Astrocyte (in vitro differentiated cells and primary cell): Measurements from ENCODE around the gene KIFBP. TPM values are rescaled to one million over a fixed set of nuclear protein-coding genes. Genes with fewer than 3 reads are reported as not detected.
"Not testable (repeated sequence)": the region's sequence is repeated elsewhere in the genome, so short reads cannot be mapped to it uniquely, and the experiment has no call there.

Experiments
- DNase-seq: peaks from one replicate; pipeline ENCODE4 v3.0.0-alpha.2; 2010; ENCODE audit warnings: low read depth
- FAIRE-seq: peaks from 2 replicates; lab custom pipeline; 2011; peaks lifted over from hg19 to GRCh38; lab: Jason Lieb, UNC
- H2AFZ ChIP-seq: 2 replicates; pipeline ENCODE4 v1.6.0; 2012; ENCODE audit warnings: low read depth, low read length, inconsistent platforms
- H3K27ac ChIP-seq: 2 replicates; pipeline ENCODE4 v1.5.1; 2011; ENCODE audit warnings: low read depth, low read length, inconsistent platforms
- H3K27me3 ChIP-seq: 2 replicates; pipeline ENCODE4 v1.6.0; 2011; ENCODE audit warnings: low read length, inconsistent platforms; ENCODE audit not compliant: insufficient read depth
- H3K36me3 ChIP-seq: 2 replicates; pipeline ENCODE4 v1.5.1; 2011; ENCODE audit warnings: low read length, inconsistent platforms; ENCODE audit not compliant: insufficient read depth
- H3K4me1 ChIP-seq: 2 replicates; pipeline ENCODE4 v1.5.1; 2011; ENCODE audit warnings: low read length, inconsistent platforms; ENCODE audit not compliant: insufficient read depth
- H3K4me2 ChIP-seq: 2 replicates; pipeline ENCODE4 v1.6.0; 2012; ENCODE audit warnings: low read length, inconsistent platforms
- H3K4me3 ChIP-seq: 2 replicates; pipeline ENCODE4 v1.5.1; 2011; ENCODE audit warnings: low read depth, mild to moderate bottlenecking, low read length, inconsistent platforms; ENCODE audit not compliant: insufficient read depth
- H3K79me2 ChIP-seq: 2 replicates; pipeline ENCODE4 v1.6.0; 2012; ENCODE audit warnings: mild to moderate bottlenecking, low read length, inconsistent platforms; ENCODE audit not compliant: insufficient read depth
- H3K9ac ChIP-seq: 2 replicates; pipeline ENCODE4 v1.6.0; 2012; ENCODE audit warnings: mild to moderate bottlenecking, low read length, inconsistent platforms
- H3K9me3 ChIP-seq: 2 replicates; pipeline ENCODE4 v1.5.1; 2012; ENCODE audit warnings: low read depth, mild to moderate bottlenecking, low read length, inconsistent platforms; ENCODE audit not compliant: insufficient read depth
- H4K20me1 ChIP-seq: 2 replicates; pipeline ENCODE4 v1.6.0; 2012; ENCODE audit warnings: low read length, inconsistent platforms; ENCODE audit not compliant: insufficient read depth
- H3K27ac Mint-ChIP-seq: one replicate; pipeline ENCODE4 v1.8.0; 2021; ENCODE audit warnings: mild to moderate bottlenecking, mixed read lengths; ENCODE audit not compliant: unreplicated experiment
- H3K27me3 Mint-ChIP-seq: one replicate; pipeline ENCODE4 v1.8.0; 2021; ENCODE audit warnings: low read depth, mixed read lengths; ENCODE audit not compliant: unreplicated experiment
- H3K36me3 Mint-ChIP-seq: one replicate; pipeline ENCODE4 v1.8.0; 2021; ENCODE audit warnings: low read depth, mixed read lengths; ENCODE audit not compliant: unreplicated experiment
- H3K4me1 Mint-ChIP-seq: one replicate; pipeline ENCODE4 v1.8.0; 2021; ENCODE audit warnings: low read depth, mixed read lengths; ENCODE audit not compliant: unreplicated experiment
- H3K4me3 Mint-ChIP-seq: one replicate; pipeline ENCODE4 v1.8.0; 2021; ENCODE audit warnings: mild to moderate bottlenecking, moderate library complexity, mixed read lengths; ENCODE audit not compliant: unreplicated experiment
- H3K9me3 Mint-ChIP-seq: one replicate; pipeline ENCODE4 v1.8.0; 2021; ENCODE audit warnings: mild to moderate bottlenecking, mixed read lengths; ENCODE audit not compliant: unreplicated experiment
- CTCF ChIP-seq: IDR thresholded peaks from 2 replicates; pipeline ENCODE4 v1.5.1; 2011; ENCODE audit warnings: low read depth, mild to moderate bottlenecking, inconsistent platforms, low read length, moderate library complexity; ENCODE audit not compliant: insufficient read depth
- EZH2 ChIP-seq: IDR thresholded peaks from 2 replicates; pipeline ENCODE4 v1.6.1; 2012; ENCODE audit warnings: mild to moderate bottlenecking, low read length, inconsistent platforms; ENCODE audit not compliant: insufficient read depth
- total RNA-seq: library from RNA; stranded (reverse); gene quantifications from 2 replicates; pipeline ENCODE4 v1.2.1, GENCODE V29; 2021

KIFBP gene
- total RNA-seq, 1 donor from 2014 or later: 39.2 TPM

- Mint-ChIP-seq H3K36me3 (peaks cover 16% of the 10 kb centered on the region), H3K27me3 (no peaks in the 10 kb centered on the region), H3K4me1 (peaks cover 7% of the 10 kb centered on the region), H3K27ac (peak overlapping the region; percentile 19), H3K4me3 (peak overlapping the region; percentile 76), H3K9me3 (no peaks in the 10 kb centered on the region)
- Histone ChIP-seq H3K9ac (no peak overlapping the region), H3K4me2 (no peak overlapping the region), H3K4me3 (no peak overlapping the region), H3K79me2 (peaks cover 83% of the 10 kb centered on the region), H3K36me3 (peaks cover 45% of the 10 kb centered on the region), H3K4me1 (peaks cover 7% of the 10 kb centered on the region), H2AFZ (no peak overlapping the region), H4K20me1 (peaks cover 60% of the 10 kb centered on the region), H3K27me3 (no peaks in the 10 kb centered on the region), H3K27ac (no peak overlapping the region), H3K9me3 (no peaks in the 10 kb centered on the region)
- TF ChIP-seq CTCF: no peak
- TF ChIP-seq EZH2: no peak
- DNase-seq (no peak), FAIRE-seq (no peak)
Measured at GRCh38 chr10:68959695-68960527, 28.7 kb upstream of the KIFBP start.

GRCh38 chr10:68963151-68963550, 25.5 kb upstream of the KIFBP start:
- Histone ChIP-seq H3K4me2 (no peak overlapping the region), H3K27ac (no peak overlapping the region), H3K9ac (no peak overlapping the region), H3K79me2 (peaks cover 87% of the 10 kb centered on the region), H3K9me3 (no peaks in the 10 kb centered on the region), H2AFZ (no peak overlapping the region), H4K20me1 (peaks cover 66% of the 10 kb centered on the region), H3K27me3 (no peaks in the 10 kb centered on the region), H3K4me1 (no peaks in the 10 kb centered on the region), H3K36me3 (peaks cover 71% of the 10 kb centered on the region), H3K4me3 (no peak overlapping the region)
- no peaks in the 10 kb centered on the region for H3K9me3 Mint-ChIP-seq
- no peak for DNase-seq
- H3K27ac Mint-ChIP-seq: no peak overlapping the region
- H3K36me3 Mint-ChIP-seq: peaks cover 21% of the 10 kb centered on the region
- peaks cover 7% of the 10 kb centered on the region for H3K4me1 Mint-ChIP-seq
- no peak overlapping the region for H3K4me3 Mint-ChIP-seq
- H3K27me3 Mint-ChIP-seq: no peaks in the 10 kb centered on the region
- FAIRE-seq: no peak
- TF ChIP-seq EZH2: no peak
- no peak for TF ChIP-seq CTCF

GRCh38 chr10:68973975-68974374, 14.6 kb upstream of the KIFBP start:
- H3K9me3 ChIP-seq: no peaks in the 10 kb centered on the region
- no peaks in the 10 kb centered on the region for H3K27me3 ChIP-seq
- H4K20me1 ChIP-seq: peaks cover 59% of the 10 kb centered on the region
- TF ChIP-seq CTCF (no peak), EZH2 (no peak)
- H3K27me3 Mint-ChIP-seq: no peaks in the 10 kb centered on the region
- FAIRE-seq (no peak), DNase-seq (no peak)
- no peak overlapping the region for H3K27ac Mint-ChIP-seq
- no peak overlapping the region for H2AFZ ChIP-seq
- H3K36me3 ChIP-seq: peaks cover 85% of the 10 kb centered on the region
- no peak overlapping the region for H3K4me3 ChIP-seq
- H3K4me2 ChIP-seq: no peak overlapping the region
- no peaks in the 10 kb centered on the region for H3K4me1 ChIP-seq
- no peak overlapping the region for H3K9ac ChIP-seq
- no peak overlapping the region for H3K27ac ChIP-seq
- peaks cover 43% of the 10 kb centered on the region for H3K79me2 ChIP-seq
- H3K4me1 Mint-ChIP-seq: no peaks in the 10 kb centered on the region
- peaks cover 16% of the 10 kb centered on the region for H3K36me3 Mint-ChIP-seq
- no peaks in the 10 kb centered on the region for H3K9me3 Mint-ChIP-seq
- no peak overlapping the region for H3K4me3 Mint-ChIP-seq

GRCh38 chr10:68975936-68976473, 12.6 kb upstream of the KIFBP start:
- not testable (repeated sequence) for H3K27ac ChIP-seq, DNase-seq, H3K9me3 Mint-ChIP-seq, FAIRE-seq, H3K4me2 ChIP-seq, H2AFZ ChIP-seq, H3K27me3 Mint-ChIP-seq, H3K9ac ChIP-seq, H3K4me3 ChIP-seq, H3K9me3 ChIP-seq, H3K4me3 Mint-ChIP-seq, H3K4me1 ChIP-seq, H3K27me3 ChIP-seq, H3K4me1 Mint-ChIP-seq
- peaks cover 13% of the 10 kb centered on the region for H3K36me3 Mint-ChIP-seq
- peaks cover 37% of the 10 kb centered on the region for H3K79me2 ChIP-seq
- peak overlapping the region; percentile 0 for H3K27ac Mint-ChIP-seq
- H3K36me3 ChIP-seq: peaks cover 85% of the 10 kb centered on the region
- peaks cover 53% of the 10 kb centered on the region for H4K20me1 ChIP-seq
